Testis (tissue), 2 donors: ENCODE data around the gene TRIM63.

Source experiments
- POLR2A ChIP-seq: fragments of 450-650 bp; IDR thresholded peaks from one replicate; pipeline ENCODE4 v1.6.1; 2017; ENCODE audit warnings: antibody characterized with exemption, mild to moderate bottlenecking, moderate library complexity
- TF ChIP-seq, protein P1 (sequence below), 3 experiments: fragments of 450-650 bp in 2 of 3; fragments of 200-600 bp in 1 of 3; sonication (generic) in 1 of 3; IDR thresholded peaks; one replicate each; pipeline ENCODE4 v1.5.1; 2016 to 2019; ENCODE audit warnings: antibody characterized with exemption in 3 of 3, mild to moderate bottlenecking in 2 of 3, moderate library complexity in 1 of 3

DNA sequence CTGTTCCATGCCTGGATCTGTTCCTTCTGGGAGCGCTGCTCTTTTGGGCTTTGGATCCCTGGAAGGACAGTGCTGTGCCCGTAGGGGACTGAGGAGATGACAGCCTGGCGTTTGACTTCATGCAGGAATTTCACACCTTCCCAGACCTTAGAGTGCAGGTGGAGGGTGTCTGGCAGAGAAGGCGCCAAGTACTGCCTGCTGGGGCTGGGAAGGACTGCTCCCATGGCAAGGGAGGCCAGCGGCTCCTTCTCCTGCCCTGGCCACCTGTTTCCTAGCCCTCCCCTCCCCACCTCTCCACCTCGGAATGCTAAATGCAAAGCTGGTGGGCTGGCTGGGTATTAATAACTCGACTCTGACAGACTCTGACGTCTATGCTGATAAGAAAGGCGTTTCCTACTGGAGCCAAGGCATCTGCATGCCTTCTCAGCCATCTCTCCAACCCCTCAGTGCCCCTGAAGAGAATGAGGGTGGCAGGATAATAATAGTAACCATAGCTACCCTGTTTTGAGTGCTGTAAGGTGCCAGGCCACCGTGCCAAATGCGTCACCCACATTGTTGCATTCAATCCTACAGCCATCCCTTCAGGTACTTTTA lies 26.7 kb upstream of the TRIM63 start:
- TF ChIP-seq, protein P1, sequence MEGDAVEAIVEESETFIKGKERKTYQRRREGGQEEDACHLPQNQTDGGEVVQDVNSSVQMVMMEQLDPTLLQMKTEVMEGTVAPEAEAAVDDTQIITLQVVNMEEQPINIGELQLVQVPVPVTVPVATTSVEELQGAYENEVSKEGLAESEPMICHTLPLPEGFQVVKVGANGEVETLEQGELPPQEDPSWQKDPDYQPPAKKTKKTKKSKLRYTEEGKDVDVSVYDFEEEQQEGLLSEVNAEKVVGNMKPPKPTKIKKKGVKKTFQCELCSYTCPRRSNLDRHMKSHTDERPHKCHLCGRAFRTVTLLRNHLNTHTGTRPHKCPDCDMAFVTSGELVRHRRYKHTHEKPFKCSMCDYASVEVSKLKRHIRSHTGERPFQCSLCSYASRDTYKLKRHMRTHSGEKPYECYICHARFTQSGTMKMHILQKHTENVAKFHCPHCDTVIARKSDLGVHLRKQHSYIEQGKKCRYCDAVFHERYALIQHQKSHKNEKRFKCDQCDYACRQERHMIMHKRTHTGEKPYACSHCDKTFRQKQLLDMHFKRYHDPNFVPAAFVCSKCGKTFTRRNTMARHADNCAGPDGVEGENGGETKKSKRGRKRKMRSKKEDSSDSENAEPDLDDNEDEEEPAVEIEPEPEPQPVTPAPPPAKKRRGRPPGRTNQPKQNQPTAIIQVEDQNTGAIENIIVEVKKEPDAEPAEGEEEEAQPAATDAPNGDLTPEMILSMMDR (IDR thresholded peaks at IDR 0.05) = no peak
- TF ChIP-seq POLR2A = no peak
